H54 (cell line): ENCODE results near the gene TBC1D2B.

Experiments
- DNase-seq: peaks from one replicate; pipeline ENCODE4 v3.0.0; 2011; ENCODE audit warnings: low spot score, mixed read lengths; ENCODE audit not compliant: insufficient read length
- FAIRE-seq: peaks from 3 replicates; lab custom pipeline; 2011; peaks lifted over from hg19 to GRCh38; lab: Jason Lieb, UNC
- POLR2A ChIP-seq: IDR thresholded peaks from 2 replicates; pipeline ENCODE4 v1.6.1; 2011; ENCODE audit warnings: low read depth, mild to moderate bottlenecking, low read length

The TBC1D2B gene

GRCh38 chr15:78077053-78077870 is at the start of gene TBC1D2B:
Gene TBC1D2B (minus strand): TSS chr15:78077711. CDS start chr15:78077652, 59 bp downstream.
- DNase-seq (no peak), FAIRE-seq (no peak)
- TF ChIP-seq POLR2A: peak; percentile 42

DNA sequence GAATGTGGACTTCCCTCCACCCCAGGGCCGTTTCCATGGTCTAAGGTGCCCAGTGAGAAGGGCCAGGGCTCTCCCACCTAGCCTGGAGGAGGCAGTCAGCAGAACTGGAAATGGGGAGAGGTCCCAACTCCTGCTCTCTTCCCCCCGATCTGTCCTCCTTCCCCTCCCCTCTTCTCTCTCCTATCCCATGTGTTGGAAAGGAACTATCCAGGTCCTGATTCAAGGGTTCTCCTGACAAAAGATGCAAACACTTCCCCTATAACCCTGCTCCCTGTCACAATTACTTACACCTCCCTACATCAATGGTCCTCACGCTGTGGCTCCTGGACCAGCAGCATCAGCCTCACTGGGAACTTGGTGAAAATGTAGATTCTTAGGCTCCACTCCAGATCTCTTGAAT is 47.8 kb upstream of the TBC1D2B start:
- TF ChIP-seq POLR2A: no peak
- DNase-seq (no peak), FAIRE-seq (no peak)

- DNase-seq (no peak), FAIRE-seq (no peak)
- no peak for TF ChIP-seq POLR2A
Measured at GRCh38 chr15:78120523-78120922, 43.0 kb upstream of the TBC1D2B start.

- no peak for DNase-seq
- no peak for TF ChIP-seq POLR2A
- no peak for FAIRE-seq
Measured at GRCh38 chr15:78112551-78112950, 35.0 kb upstream of the TBC1D2B start.

DNA sequence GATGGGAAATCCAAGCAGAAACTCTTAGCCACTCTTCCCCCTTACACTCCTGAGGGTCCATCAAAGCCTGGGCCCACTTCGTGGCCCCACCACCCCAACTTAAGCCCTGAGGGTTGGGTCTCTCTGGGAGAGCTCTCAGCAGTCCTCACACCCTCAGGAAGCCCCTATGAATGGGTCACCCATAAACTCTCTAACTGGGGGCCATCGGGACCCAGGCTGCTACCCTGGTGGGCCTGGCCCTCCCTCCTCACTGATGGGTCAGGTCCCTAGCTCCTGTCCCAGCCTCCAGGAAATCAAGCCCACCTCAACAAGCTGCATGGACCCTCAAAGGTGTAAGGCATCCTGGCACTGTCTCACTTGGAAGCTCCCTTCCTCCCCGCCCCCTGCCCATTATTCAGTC is 34.3 kb upstream of the TBC1D2B start:
- DNase-seq (no peak), FAIRE-seq (no peak)
- no peak for TF ChIP-seq POLR2A

DNA sequence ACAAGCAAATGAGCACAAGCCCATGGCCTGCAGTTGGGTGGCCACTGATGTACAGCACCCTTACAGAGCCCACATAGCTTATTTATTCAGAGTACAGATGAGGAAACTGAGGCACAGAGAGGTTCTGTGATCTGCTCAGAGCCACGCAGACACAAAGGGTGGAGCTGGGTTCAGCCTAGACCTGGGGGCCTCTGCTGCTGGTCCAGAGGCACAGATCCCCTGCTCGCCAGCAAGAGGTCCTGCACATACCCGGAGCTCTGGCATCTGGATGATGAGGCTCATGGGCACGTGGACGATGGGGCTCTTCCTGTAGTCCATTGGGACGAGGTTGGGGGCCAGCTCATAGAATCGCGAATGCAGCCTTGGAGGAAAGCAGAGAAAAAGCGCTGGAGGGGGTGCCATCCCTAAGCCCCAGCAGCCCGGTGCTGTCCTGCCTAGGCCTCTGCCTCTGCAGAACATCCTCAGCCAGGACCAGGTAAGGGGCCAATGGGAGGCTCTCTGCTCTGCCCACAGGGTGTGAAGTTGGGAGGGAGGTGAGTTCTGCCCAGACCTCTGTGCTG is 33.5 kb upstream of the TBC1D2B start:
- no peak for TF ChIP-seq POLR2A
- FAIRE-seq (no peak), DNase-seq (no peak)

GRCh38 chr15:78110096-78110495 is 32.6 kb upstream of the TBC1D2B start:
- FAIRE-seq: no peak

GRCh38 chr15:78109156-78109555 is 31.6 kb upstream of the TBC1D2B start:
- DNase-seq: no peak
- TF ChIP-seq POLR2A: no peak
- FAIRE-seq: no peak

More at GRCh38 chr15:78110096-78110495, 32.6 kb upstream of the TBC1D2B start:
- no peak for DNase-seq
- TF ChIP-seq POLR2A: no peak

GRCh38 chr15:78108300-78109084 is 31.0 kb upstream of the TBC1D2B start:
- peak; percentile 73 for DNase-seq
- FAIRE-seq: no peak
- no peak for TF ChIP-seq POLR2A

- DNase-seq (no peak), FAIRE-seq (no peak)
- no peak for TF ChIP-seq POLR2A
Measured at GRCh38 chr15:78107471-78107870, 30.0 kb upstream of the TBC1D2B start.

DNA sequence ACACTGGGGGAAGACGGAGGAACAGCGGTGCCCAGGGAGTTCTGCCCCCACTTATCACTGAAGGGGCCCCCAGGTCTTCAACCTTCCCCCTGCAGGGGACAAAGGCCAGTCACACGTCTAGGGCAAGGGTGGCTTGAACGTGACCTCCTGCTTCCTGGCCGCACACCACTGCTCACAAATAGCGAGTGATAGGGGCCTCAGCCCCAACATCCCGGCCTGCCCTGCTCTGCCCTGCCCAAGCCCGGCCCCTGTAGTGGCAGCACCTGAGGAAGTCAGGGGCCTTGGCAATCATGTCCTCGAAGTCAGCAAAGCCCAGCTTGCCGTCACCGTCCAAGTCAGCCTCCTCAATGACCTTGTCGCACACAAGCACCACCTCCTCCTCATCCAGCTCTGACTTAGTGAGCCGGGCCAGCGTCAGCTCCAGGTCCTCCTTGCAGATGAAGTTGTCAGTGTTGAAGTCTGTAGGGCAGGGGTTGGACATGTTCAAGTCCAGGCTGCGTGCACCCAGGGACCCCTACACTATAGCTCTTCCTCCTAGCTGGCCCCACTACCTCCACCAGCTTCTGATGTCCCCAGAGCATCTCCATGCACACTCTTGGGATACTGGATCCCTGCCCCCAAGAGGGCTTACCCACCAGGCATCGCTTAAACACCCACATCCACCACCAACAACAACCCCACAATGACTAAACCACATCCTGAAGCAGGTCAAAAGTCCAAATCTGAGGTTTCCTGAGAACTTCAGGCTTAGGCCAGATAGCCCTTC is 28.1 kb upstream of the TBC1D2B start:
- DNase-seq (no peak), FAIRE-seq (no peak)
- no peak for TF ChIP-seq POLR2A

GRCh38 chr15:78104566-78105475 is 27.3 kb upstream of the TBC1D2B start:
- no peak for TF ChIP-seq POLR2A
- DNase-seq (no peak), FAIRE-seq (no peak)
